Activated B cell treated with CpG ODN at 0.5 μM for 24 hours (primary cell): ENCODE results near the gene UPK2. TPM values are rescaled to one million over a fixed set of nuclear protein-coding genes. Genes with fewer than 3 reads are reported as not detected.

Experiments used
- ATAC-seq: fragments of 200-7000 bp; cut with Tn5 transposase; one replicate; pipeline ENCODE4 v1.10.0; 2021; ENCODE audit warnings: low read depth, mild to moderate bottlenecking, moderate library complexity
- CTCF ChIA-PET: fragments of 350-600 bp; sonication (Branson Sonifier 250); formaldehyde crosslinking; loops from one replicate; lab custom pipeline; 2021; ENCODE audit warnings: antibody characterized with exemption; lab: Charles Lee
- POLR2A ChIA-PET: fragments of 350-600 bp; sonication (Branson Sonifier 250); formaldehyde crosslinking; loops from one replicate; lab custom pipeline; 2021; ENCODE audit warnings: antibody characterized with exemption; lab: Charles Lee
- DNase-seq: peaks from one replicate; pipeline ENCODE4 v3.0.0; 2022
- H3K27ac Mint-ChIP-seq: one replicate; pipeline ENCODE4 v1.8.0; 2020; ENCODE audit warnings: mixed read lengths
- H3K27me3 Mint-ChIP-seq: one replicate; pipeline ENCODE4 v1.8.0; 2021; ENCODE audit warnings: mixed read lengths
- H3K36me3 Mint-ChIP-seq: one replicate; pipeline ENCODE4 v1.8.0; 2021; ENCODE audit warnings: low read depth, mixed read lengths
- H3K4me1 Mint-ChIP-seq: one replicate; pipeline ENCODE4 v1.8.0; 2021; ENCODE audit warnings: mixed read lengths
- H3K4me3 Mint-ChIP-seq: one replicate; pipeline ENCODE4 v1.8.0; 2020; ENCODE audit warnings: mild to moderate bottlenecking, mixed read lengths
- H3K9me3 Mint-ChIP-seq: one replicate; pipeline ENCODE4 v1.8.0; 2020; ENCODE audit warnings: mixed read lengths
- intact Hi-C: fragments of 100-400 bp; cut with micrococcal nuclease; formaldehyde crosslinking; loops from one replicate; pipeline ENCODE4 v1.15.1; 2024
- total RNA-seq: library from RNA; stranded (reverse); gene quantifications from 2 replicates; pipeline ENCODE4 v1.2.3, GENCODE V29; 2022
- TF ChIP-seq, protein P1 (sequence below): fragments of 200-600 bp; IDR thresholded peaks from one replicate; pipeline ENCODE4 v1.8.0; 2022; ENCODE audit warnings: antibody characterized with exemption, mild to moderate bottlenecking

Gene UPK2
- total RNA-seq, 1 donor from 2014 or later: 0.27 TPM

DNA sequence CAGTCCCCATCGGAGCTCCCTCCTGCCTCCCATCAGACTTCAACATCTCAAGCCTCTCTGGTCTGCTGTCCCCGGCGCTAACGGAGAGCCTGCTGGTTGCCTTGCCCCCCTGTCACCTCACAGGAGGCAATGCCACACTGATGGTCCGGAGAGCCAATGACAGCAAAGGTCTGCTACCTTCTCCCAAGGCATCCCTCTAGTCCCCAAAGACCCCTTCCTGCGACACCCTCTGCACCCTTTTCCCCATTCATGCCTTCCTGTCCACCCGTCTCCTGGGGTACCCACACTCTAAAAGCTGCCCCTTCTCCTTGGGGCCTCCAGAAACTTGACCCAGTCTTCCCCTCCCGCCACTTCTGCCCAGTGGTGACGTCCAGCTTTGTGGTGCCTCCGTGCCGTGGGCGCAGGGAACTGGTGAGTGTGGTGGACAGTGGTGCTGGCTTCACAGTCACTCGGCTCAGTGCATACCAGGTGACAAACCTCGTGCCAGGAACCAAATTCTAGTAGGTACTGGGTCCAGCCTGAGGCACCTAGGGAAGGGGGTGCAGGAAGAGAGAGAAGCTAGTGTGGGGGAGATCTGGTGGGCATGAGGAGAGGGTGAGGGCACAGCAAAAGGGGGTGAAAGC is 860 bp downstream of the UPK2 start:
- CTCF ChIA-PET: interaction anchor here (0.9 to 2.9 kb wide), 15 partner anchors 11 to 298 kb away, joined by 3 to 16 read pairs (median 4); no protein-coding TSS in a partner anchor
- Mint-ChIP-seq H3K4me3 (no peak overlapping the region), H3K4me1 (peaks cover 3% of the 10 kb centered on the region), H3K36me3 (no peaks in the 10 kb centered on the region), H3K9me3 (no peaks in the 10 kb centered on the region), H3K27ac (no peak overlapping the region), H3K27me3 (peaks cover 23% of the 10 kb centered on the region)
- DNase-seq: no peak
- POLR2A ChIA-PET: interaction anchor here (0.6 to 2.3 kb wide), 3 partner anchors 28 to 385 kb away, joined by 4 to 10 read pairs (median 5); no protein-coding TSS in a partner anchor
- no peak for ATAC-seq
- intact Hi-C loops: loop anchor here (1.0 kb wide), 5 partner anchors 27 to 298 kb away; partner anchors contain the start of gene SLC37A4
- TF ChIP-seq, protein P1, sequence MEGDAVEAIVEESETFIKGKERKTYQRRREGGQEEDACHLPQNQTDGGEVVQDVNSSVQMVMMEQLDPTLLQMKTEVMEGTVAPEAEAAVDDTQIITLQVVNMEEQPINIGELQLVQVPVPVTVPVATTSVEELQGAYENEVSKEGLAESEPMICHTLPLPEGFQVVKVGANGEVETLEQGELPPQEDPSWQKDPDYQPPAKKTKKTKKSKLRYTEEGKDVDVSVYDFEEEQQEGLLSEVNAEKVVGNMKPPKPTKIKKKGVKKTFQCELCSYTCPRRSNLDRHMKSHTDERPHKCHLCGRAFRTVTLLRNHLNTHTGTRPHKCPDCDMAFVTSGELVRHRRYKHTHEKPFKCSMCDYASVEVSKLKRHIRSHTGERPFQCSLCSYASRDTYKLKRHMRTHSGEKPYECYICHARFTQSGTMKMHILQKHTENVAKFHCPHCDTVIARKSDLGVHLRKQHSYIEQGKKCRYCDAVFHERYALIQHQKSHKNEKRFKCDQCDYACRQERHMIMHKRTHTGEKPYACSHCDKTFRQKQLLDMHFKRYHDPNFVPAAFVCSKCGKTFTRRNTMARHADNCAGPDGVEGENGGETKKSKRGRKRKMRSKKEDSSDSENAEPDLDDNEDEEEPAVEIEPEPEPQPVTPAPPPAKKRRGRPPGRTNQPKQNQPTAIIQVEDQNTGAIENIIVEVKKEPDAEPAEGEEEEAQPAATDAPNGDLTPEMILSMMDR: no peak

DNA sequence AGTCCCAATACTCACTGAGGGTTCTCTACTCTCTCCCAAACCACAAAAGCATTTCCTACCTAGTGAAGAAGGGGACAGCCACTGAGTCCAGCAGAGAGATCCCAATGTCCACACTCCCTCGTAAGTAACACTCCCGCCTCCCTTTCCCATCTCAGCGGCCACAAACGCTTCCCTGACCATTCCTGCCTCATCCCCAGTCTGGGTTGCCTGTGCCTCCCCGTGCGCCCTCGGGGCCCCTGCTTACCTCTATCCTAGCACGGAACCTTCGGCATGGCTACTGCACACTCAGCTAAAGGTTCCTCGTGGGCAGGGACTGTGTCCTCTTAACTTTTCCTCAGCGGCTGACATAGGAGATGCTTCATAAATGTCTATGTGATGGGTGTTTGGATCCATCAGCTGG is 1.5 kb downstream of the UPK2 start:
- intact Hi-C loops: no loop called here
- POLR2A ChIA-PET: interaction anchor here (0.6 to 2.3 kb wide), 3 partner anchors 28 to 386 kb away, joined by 4 to 10 read pairs (median 5); no protein-coding TSS in a partner anchor
- CTCF ChIA-PET: interaction anchor here (1.0 to 2.9 kb wide), 13 partner anchors 11 to 298 kb away, joined by 3 to 16 read pairs (median 5); no protein-coding TSS in a partner anchor

DNA sequence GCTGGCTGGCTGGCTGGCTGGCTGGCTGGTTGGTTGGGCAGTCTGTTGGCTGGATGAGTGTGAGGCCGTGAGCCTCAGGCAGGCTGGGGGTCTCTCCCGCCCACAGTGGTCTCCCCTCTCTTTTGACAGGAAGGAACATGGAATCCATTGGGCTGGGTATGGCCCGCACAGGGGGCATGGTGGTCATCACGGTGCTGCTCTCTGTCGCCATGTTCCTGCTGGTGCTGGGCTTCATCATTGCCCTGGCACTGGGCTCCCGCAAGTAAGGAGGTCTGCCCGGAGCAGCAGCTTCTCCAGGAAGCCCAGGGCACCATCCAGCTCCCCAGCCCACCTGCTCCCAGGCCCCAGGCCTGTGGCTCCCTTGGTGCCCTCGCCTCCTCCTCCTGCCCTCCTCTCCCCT is 1.9 kb downstream of the UPK2 start:
- no peaks in the 10 kb centered on the region for H3K9me3 Mint-ChIP-seq
- peaks cover 21% of the 10 kb centered on the region for H3K27me3 Mint-ChIP-seq
- intact Hi-C loops: no loop called here
- ATAC-seq (no peak), DNase-seq (no peak)
- ChIA-PET POLR2A (interaction anchor here (2.3 kb wide), 1 partner anchor 268 kb away, joined by 10 read pairs; no protein-coding TSS in a partner anchor), CTCF (interaction anchor here (1.3 to 2.9 kb wide), 7 partner anchors 28 to 268 kb away, joined by 3 to 16 read pairs (median 5); no protein-coding TSS in a partner anchor)
- peaks cover 3% of the 10 kb centered on the region for H3K4me1 Mint-ChIP-seq
- no peaks in the 10 kb centered on the region for H3K36me3 Mint-ChIP-seq
- H3K27ac Mint-ChIP-seq: no peak overlapping the region
- H3K4me3 Mint-ChIP-seq: no peak overlapping the region
- TF ChIP-seq, protein P1: no peak

More for the DNA sequence above, 1.5 kb downstream of the UPK2 start:
- Mint-ChIP-seq H3K27ac (no peak overlapping the region), H3K4me3 (no peak overlapping the region), H3K36me3 (no peaks in the 10 kb centered on the region), H3K27me3 (peaks cover 22% of the 10 kb centered on the region), H3K9me3 (no peaks in the 10 kb centered on the region), H3K4me1 (peaks cover 3% of the 10 kb centered on the region)
- TF ChIP-seq, protein P1: no peak
- DNase-seq: no peak
- ATAC-seq: no peak

DNA sequence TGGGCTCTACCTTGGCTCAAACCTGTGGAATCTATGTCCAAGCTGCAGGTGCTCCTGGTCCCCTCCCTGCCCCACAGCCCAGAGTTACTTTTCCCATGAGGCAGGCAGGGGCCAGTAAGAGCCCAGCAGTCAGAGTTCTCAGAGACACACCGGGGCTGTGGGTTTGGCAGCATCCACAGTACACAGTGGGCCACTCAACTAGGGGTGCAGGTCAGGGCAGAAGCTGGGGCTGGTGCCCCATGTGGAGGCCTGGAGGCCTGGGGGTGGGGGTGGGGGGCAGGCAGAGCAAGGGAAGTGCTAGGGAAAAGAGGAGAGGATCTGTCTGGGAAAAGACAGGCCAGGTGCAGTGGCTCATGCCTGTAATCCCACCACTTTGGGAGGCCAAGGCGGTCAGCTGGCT is 2.5 kb downstream of the UPK2 start:
- intact Hi-C loops: no loop called here
- ATAC-seq (no peak), DNase-seq (no peak)
- Mint-ChIP-seq H3K4me1 (peaks cover 3% of the 10 kb centered on the region), H3K9me3 (no peaks in the 10 kb centered on the region), H3K4me3 (no peak overlapping the region), H3K27me3 (peaks cover 21% of the 10 kb centered on the region), H3K27ac (no peak overlapping the region), H3K36me3 (no peaks in the 10 kb centered on the region)
- ChIA-PET POLR2A (no interaction called here), CTCF (interaction anchor here (1.3 kb wide), 1 partner anchor 269 kb away, joined by 5 read pairs; no protein-coding TSS in a partner anchor)
- TF ChIP-seq, protein P1: no peak

DNA sequence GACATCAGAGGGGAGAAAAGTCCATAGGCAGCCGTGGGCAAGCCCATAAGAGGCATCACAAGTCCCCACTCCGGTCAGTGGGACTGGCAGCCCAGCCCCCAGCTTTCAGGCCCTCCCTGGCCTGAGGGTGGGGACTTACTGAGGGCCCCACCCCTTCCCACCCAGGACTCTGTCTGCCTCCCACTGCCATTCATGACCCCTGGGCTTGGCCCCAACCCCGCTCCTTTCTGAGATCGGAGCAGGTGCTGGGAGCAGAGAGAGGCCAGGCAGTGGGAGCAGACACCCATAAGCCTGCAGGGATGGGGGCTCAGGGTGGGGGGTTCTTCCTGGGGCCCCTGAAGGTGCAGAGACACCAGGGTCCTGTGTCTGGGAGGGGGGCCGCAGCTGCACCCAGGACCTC is 5.1 kb downstream of the UPK2 start:
- Mint-ChIP-seq H3K4me1 (peaks cover 3% of the 10 kb centered on the region), H3K9me3 (no peaks in the 10 kb centered on the region), H3K4me3 (no peak overlapping the region), H3K36me3 (no peaks in the 10 kb centered on the region), H3K27ac (no peak overlapping the region), H3K27me3 (peaks cover 13% of the 10 kb centered on the region)
- ChIA-PET POLR2A (interaction anchor here (0.6 kb wide), 1 partner anchor 19 kb away, joined by 8 read pairs; no protein-coding TSS in a partner anchor), CTCF (no interaction called here)
- no peak for ATAC-seq
- intact Hi-C loops: no loop called here
- DNase-seq: no peak
- TF ChIP-seq, protein P1: no peak
